ENCODE measurements around the gene VCX3B. TPM values are rescaled to one million over a fixed set of nuclear protein-coding genes. Genes with fewer than 3 reads are reported as not detected.

The VCX3B gene
- total and polyA plus RNA-seq, 2 donors (not counting 1 experiment from before 2014, with no cell fraction given) = not detected

DNA sequence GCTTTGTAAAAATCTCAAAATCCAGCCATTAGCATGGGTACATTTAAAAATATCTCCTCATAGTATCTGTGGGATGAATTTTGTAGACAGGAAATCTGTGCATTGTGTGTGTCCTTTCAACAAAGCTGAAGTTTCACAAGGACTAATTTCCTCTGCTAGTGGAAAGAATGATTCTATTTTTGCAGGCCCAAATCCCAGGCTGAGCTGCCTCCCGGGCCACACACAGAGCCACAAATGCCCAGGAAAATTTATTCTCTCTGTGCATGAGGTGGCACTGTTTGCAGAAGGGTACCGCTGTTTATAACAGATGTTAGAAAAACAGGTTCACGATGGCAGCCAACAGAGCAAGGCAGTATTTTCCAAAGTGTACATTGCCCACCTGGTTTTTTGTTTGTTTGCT, 11.0 kb upstream of the VCX3B start:
- TF ChIP-seq EZH2 (IDR thresholded peaks at IDR 0.05; ENCODE audit: low read length, missing control alignments) = no peak
- TF ChIP-seq, protein P1, sequence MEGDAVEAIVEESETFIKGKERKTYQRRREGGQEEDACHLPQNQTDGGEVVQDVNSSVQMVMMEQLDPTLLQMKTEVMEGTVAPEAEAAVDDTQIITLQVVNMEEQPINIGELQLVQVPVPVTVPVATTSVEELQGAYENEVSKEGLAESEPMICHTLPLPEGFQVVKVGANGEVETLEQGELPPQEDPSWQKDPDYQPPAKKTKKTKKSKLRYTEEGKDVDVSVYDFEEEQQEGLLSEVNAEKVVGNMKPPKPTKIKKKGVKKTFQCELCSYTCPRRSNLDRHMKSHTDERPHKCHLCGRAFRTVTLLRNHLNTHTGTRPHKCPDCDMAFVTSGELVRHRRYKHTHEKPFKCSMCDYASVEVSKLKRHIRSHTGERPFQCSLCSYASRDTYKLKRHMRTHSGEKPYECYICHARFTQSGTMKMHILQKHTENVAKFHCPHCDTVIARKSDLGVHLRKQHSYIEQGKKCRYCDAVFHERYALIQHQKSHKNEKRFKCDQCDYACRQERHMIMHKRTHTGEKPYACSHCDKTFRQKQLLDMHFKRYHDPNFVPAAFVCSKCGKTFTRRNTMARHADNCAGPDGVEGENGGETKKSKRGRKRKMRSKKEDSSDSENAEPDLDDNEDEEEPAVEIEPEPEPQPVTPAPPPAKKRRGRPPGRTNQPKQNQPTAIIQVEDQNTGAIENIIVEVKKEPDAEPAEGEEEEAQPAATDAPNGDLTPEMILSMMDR (conservative IDR thresholded peaks at IDR 0.05 in 1 of 2, IDR thresholded peaks at IDR 0.05 in 1 of 2; ENCODE audit: low read depth in 1 of 2, low read length in 2 of 2) = no peak
- H2AFZ ChIP-seq (ENCODE audit: low read length) = no peak overlapping the region
- DNase-seq (ENCODE audit: low read depth in 2 of 2) = no peak
- H3K4me2 ChIP-seq (ENCODE audit: extremely low read depth, insufficient read depth, low read length) = no peak overlapping the region
- no peaks in the 10 kb centered on the region for H3K4me1 ChIP-seq (ENCODE audit: control insufficient read depth, extremely low read depth, insufficient read depth, low read length)
- no peak overlapping the region for H3K4me3 ChIP-seq (replicated peaks in 1 of 4; ENCODE audit: control extremely low read depth in 1 of 4, insufficient read depth in 1 of 4, low read depth in 3 of 4, low read length in 4 of 4)
- H3K79me2 ChIP-seq (ENCODE audit: control insufficient read depth, insufficient read depth, low read length) = no peaks in the 10 kb centered on the region
- H3K27me3 ChIP-seq (ENCODE audit: control insufficient read depth, insufficient read depth, low read length) = no peaks in the 10 kb centered on the region
- H3K9me3 ChIP-seq (ENCODE audit: control insufficient read depth, insufficient read depth, low read depth, low read length) = no peaks in the 10 kb centered on the region
- H3K9ac ChIP-seq (ENCODE audit: insufficient read depth, low read length) = no peak overlapping the region
- no peaks in the 10 kb centered on the region for H4K20me1 ChIP-seq (ENCODE audit: control insufficient read depth, extremely low read depth, insufficient read depth, low read length)
- H3K27ac ChIP-seq (ENCODE audit: insufficient read depth, low read length) = no peak overlapping the region
- no peaks in the 10 kb centered on the region for H3K36me3 ChIP-seq (ENCODE audit: control insufficient read depth, insufficient read depth, low read length)

DNA sequence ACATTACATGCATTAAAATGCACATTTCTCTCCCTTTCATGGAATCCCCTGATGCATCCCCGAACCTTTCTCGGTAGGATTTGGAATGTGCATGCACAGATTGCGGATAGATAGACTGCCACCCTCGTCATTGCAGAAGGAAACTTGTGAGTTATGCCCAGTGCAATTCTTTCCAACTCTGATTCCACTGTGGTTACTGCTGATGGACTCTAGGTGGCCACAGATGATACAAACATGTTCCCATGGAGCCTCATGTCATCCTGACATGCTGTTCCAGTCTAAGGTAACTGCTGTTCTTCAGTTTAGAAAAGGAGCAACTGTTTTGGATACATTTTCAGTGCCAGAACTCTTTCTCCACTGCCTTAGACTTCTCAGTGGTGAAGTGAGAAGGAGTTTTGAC, 9.1 kb upstream of the VCX3B start:
- Histone ChIP-seq H3K27ac (ENCODE audit: insufficient read depth, low read length) (no peak overlapping the region), H4K20me1 (ENCODE audit: control insufficient read depth, extremely low read depth, insufficient read depth, low read length) (no peaks in the 10 kb centered on the region), H3K36me3 (ENCODE audit: control insufficient read depth, insufficient read depth, low read length) (no peaks in the 10 kb centered on the region), H2AFZ (ENCODE audit: low read length) (no peak overlapping the region), H3K27me3 (ENCODE audit: control insufficient read depth, insufficient read depth, low read length) (no peaks in the 10 kb centered on the region), H3K9ac (ENCODE audit: insufficient read depth, low read length) (no peak overlapping the region), H3K4me3 (replicated peaks in 1 of 4; ENCODE audit: control extremely low read depth in 1 of 4, insufficient read depth in 1 of 4, low read depth in 3 of 4, low read length in 4 of 4) (no peak overlapping the region), H3K9me3 (ENCODE audit: control insufficient read depth, insufficient read depth, low read depth, low read length) (no peaks in the 10 kb centered on the region), H3K4me1 (ENCODE audit: control insufficient read depth, extremely low read depth, insufficient read depth, low read length) (no peaks in the 10 kb centered on the region), H3K79me2 (ENCODE audit: control insufficient read depth, insufficient read depth, low read length) (no peaks in the 10 kb centered on the region), H3K4me2 (ENCODE audit: extremely low read depth, insufficient read depth, low read length) (no peak overlapping the region)
- no peak for DNase-seq (ENCODE audit: low read depth in 2 of 2)
- TF ChIP-seq, protein P1 (conservative IDR thresholded peaks at IDR 0.05 in 1 of 2, IDR thresholded peaks at IDR 0.05 in 1 of 2; ENCODE audit: low read depth in 1 of 2, low read length in 2 of 2) = no peak
- no peak for TF ChIP-seq EZH2 (IDR thresholded peaks at IDR 0.05; ENCODE audit: low read length, missing control alignments)

DNA sequence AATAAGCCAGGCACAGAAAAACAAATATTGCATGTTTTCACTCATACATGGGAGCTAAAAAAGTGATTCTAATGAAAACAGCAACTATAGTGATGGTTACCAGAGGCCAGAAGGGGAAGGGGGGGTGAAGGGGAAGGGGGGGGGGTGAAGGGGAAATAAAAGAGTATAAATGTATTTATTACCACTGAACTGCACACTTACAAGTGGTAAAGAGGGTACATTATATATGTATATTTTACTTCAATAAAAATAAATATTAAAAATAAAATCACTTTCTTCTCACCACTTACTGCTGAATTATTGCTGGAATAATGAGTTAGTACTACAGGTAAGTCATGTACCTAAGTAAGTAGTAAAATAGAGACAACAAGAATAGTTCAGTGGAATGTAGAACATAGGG, 2.1 kb upstream of the VCX3B start:
- TF ChIP-seq, protein P1 (conservative IDR thresholded peaks at IDR 0.05 in 1 of 2, IDR thresholded peaks at IDR 0.05 in 1 of 2; ENCODE audit: low read depth in 1 of 2, low read length in 2 of 2) = no peak
- TF ChIP-seq EZH2 (IDR thresholded peaks at IDR 0.05; ENCODE audit: low read length, missing control alignments) = no peak
- H3K27ac ChIP-seq (ENCODE audit: insufficient read depth, low read length) = no peak overlapping the region
- no peaks in the 10 kb centered on the region for H3K9me3 ChIP-seq (ENCODE audit: control insufficient read depth, insufficient read depth, low read depth, low read length)
- H3K36me3 ChIP-seq (ENCODE audit: control insufficient read depth, insufficient read depth, low read length) = no peaks in the 10 kb centered on the region
- no peak overlapping the region for H3K4me2 ChIP-seq (ENCODE audit: extremely low read depth, insufficient read depth, low read length)
- no peak overlapping the region for H2AFZ ChIP-seq (ENCODE audit: low read length)
- H3K79me2 ChIP-seq (ENCODE audit: control insufficient read depth, insufficient read depth, low read length) = no peaks in the 10 kb centered on the region
- no peak for DNase-seq (ENCODE audit: low read depth in 2 of 2)
- no peak overlapping the region for H3K9ac ChIP-seq (ENCODE audit: insufficient read depth, low read length)
- no peaks in the 10 kb centered on the region for H3K4me1 ChIP-seq (ENCODE audit: control insufficient read depth, extremely low read depth, insufficient read depth, low read length)
- H3K27me3 ChIP-seq (ENCODE audit: control insufficient read depth, insufficient read depth, low read length) = no peaks in the 10 kb centered on the region
- no peak overlapping the region for H3K4me3 ChIP-seq (replicated peaks in 1 of 4; ENCODE audit: control extremely low read depth in 1 of 4, insufficient read depth in 1 of 4, low read depth in 3 of 4, low read length in 4 of 4)
- no peaks in the 10 kb centered on the region for H4K20me1 ChIP-seq (ENCODE audit: control insufficient read depth, extremely low read depth, insufficient read depth, low read length)
